ENCODE measurements around the gene PSMA8.

Gene PSMA8

GRCh38 chr18:26133652-26134051 is at the start of gene PSMA8:
TSS of gene PSMA8 (plus strand) at chr18:26133869. CDS start at chr18:26133966, 97 bp downstream.
- H3K27me3 ChIP-seq (ENCODE audit: insufficient read depth, low read depth, severe bottlenecking), result no peaks in the 10 kb centered on the region
- TF ChIP-seq CTCF (IDR thresholded peaks at IDR 0.05; ENCODE audit: low read depth, low read length), result no peak
- no peaks in the 10 kb centered on the region for H3K9me3 ChIP-seq (ENCODE audit: severe bottlenecking)
- no peaks in the 10 kb centered on the region for H3K36me3 ChIP-seq
- H3K4me3 ChIP-seq (ENCODE audit: low read depth, low read length), result no peak within 1 kb of the TSS
- H3K27ac ChIP-seq, result no peak within 1 kb of the TSS
- no peak for DNase-seq

GRCh38 chr18:26085056-26085455 is 48.6 kb upstream of the PSMA8 start:
- peaks cover 40% of the 10 kb centered on the region for H3K36me3 ChIP-seq
- no peaks in the 10 kb centered on the region for H3K27me3 ChIP-seq (ENCODE audit: insufficient read depth, low read depth, severe bottlenecking)
- H3K27ac ChIP-seq, result no peak overlapping the region
- no peak for DNase-seq
- no peaks in the 10 kb centered on the region for H3K9me3 ChIP-seq (ENCODE audit: severe bottlenecking)
- no peak overlapping the region for H3K4me3 ChIP-seq (ENCODE audit: low read depth, low read length)
- no peak for TF ChIP-seq CTCF (IDR thresholded peaks at IDR 0.05; ENCODE audit: low read depth, low read length)

- Histone ChIP-seq H3K36me3 (peaks cover 37% of the 10 kb centered on the region), H3K4me3 (ENCODE audit: low read depth, low read length) (no peak overlapping the region), H3K27ac (no peak overlapping the region), H3K9me3 (ENCODE audit: severe bottlenecking) (no peaks in the 10 kb centered on the region), H3K27me3 (ENCODE audit: insufficient read depth, low read depth, severe bottlenecking) (no peaks in the 10 kb centered on the region)
- no peak for TF ChIP-seq CTCF (IDR thresholded peaks at IDR 0.05; ENCODE audit: low read depth, low read length)
- DNase-seq, result no peak
Measured at GRCh38 chr18:26086959-26087358, 46.7 kb upstream of the PSMA8 start.

GRCh38 chr18:26088487-26088886 is 45.2 kb upstream of the PSMA8 start:
- no peak for TF ChIP-seq CTCF (IDR thresholded peaks at IDR 0.05; ENCODE audit: low read depth, low read length)
- Histone ChIP-seq H3K36me3 (peaks cover 34% of the 10 kb centered on the region), H3K9me3 (ENCODE audit: severe bottlenecking) (no peaks in the 10 kb centered on the region), H3K4me3 (ENCODE audit: low read depth, low read length) (no peak overlapping the region), H3K27me3 (ENCODE audit: insufficient read depth, low read depth, severe bottlenecking) (no peaks in the 10 kb centered on the region), H3K27ac (no peak overlapping the region)
- DNase-seq, result no peak

- H3K9me3 ChIP-seq (ENCODE audit: severe bottlenecking), result no peaks in the 10 kb centered on the region
- peak overlapping the region; percentile 93 for H3K27ac ChIP-seq
- peaks cover 27% of the 10 kb centered on the region for H3K36me3 ChIP-seq
- H3K27me3 ChIP-seq (ENCODE audit: insufficient read depth, low read depth, severe bottlenecking), result no peaks in the 10 kb centered on the region
- no peak for TF ChIP-seq CTCF (IDR thresholded peaks at IDR 0.05; ENCODE audit: low read depth, low read length)
- peak overlapping the region; percentile 90 for H3K4me3 ChIP-seq (ENCODE audit: low read depth, low read length)
- no peak for DNase-seq
Measured at GRCh38 chr18:26089293-26090129, 44.2 kb upstream of the PSMA8 start.
